IMR-90 (cell line): ENCODE data around the gene HOXB1.

Experiments
- CEBPB ChIP-seq: IDR thresholded peaks from 2 replicates; pipeline ENCODE4 v1.6.1; 2012; ENCODE audit warnings: low read depth, low read length, improper control_type of control experiment
- POLR2A ChIP-seq: IDR thresholded peaks from 2 replicates; pipeline ENCODE4 v1.6.1; 2012; ENCODE audit warnings: mild to moderate bottlenecking, low read depth, low read length
- SMC3 ChIP-seq: fragments of 150-350 bp; IDR thresholded peaks from 2 replicates; pipeline ENCODE4 v1.6.1; 2016; ENCODE audit warnings: low read depth, mild to moderate bottlenecking, antibody characterized with exemption, low read length, moderate library complexity
- TF ChIP-seq, protein P1 (sequence below): conservative IDR thresholded peaks from 2 replicates; pipeline ENCODE4 v1.5.1; 2012; ENCODE audit warnings: mild to moderate bottlenecking, low read depth, low read length, improper control_type of control experiment

DNA sequence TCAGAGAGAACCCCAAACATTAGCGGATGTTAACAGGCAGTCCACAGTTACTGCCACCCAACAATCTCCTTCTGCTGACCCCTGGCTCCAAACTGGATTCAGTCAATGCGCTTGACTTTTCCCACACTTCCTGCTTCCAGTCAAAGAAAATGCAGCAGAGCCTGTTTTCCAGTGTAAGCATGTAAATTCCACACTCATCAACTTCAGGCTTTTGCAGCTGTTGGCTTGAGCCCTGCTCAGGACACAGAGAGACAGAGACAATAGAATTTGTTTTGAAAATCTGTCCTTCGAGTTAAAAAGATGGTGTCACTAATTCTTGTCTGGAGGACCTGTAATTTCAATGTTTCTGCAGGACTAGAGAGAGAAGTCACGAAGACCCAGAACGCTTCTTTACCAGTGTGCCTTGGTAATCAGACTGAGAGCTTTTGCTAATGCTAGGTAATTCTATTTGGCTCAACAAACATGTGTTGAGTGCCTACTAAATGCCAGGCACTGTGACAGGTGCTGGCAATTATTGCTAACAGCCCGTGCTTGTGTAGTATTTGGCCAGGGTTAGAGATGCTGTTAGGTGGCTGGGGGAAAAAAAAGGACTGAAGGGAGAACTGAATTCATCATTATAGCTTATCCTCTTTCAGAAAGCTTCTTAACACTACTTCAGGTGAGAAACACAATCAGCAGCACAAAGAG is 32.5 kb downstream of the HOXB1 start:
- TF ChIP-seq CEBPB (no peak), POLR2A (no peak), SMC3 (no peak)
- TF ChIP-seq, protein P1, sequence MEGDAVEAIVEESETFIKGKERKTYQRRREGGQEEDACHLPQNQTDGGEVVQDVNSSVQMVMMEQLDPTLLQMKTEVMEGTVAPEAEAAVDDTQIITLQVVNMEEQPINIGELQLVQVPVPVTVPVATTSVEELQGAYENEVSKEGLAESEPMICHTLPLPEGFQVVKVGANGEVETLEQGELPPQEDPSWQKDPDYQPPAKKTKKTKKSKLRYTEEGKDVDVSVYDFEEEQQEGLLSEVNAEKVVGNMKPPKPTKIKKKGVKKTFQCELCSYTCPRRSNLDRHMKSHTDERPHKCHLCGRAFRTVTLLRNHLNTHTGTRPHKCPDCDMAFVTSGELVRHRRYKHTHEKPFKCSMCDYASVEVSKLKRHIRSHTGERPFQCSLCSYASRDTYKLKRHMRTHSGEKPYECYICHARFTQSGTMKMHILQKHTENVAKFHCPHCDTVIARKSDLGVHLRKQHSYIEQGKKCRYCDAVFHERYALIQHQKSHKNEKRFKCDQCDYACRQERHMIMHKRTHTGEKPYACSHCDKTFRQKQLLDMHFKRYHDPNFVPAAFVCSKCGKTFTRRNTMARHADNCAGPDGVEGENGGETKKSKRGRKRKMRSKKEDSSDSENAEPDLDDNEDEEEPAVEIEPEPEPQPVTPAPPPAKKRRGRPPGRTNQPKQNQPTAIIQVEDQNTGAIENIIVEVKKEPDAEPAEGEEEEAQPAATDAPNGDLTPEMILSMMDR, result no peak
